AG04450 (cell line): ENCODE measurements around the gene ANKRD28. TPM values are rescaled to one million over a fixed set of nuclear protein-coding genes. Genes with fewer than 3 reads are reported as not detected.

Experiments
- CTCF ChIA-PET: fragments of 300-600, 350-600 bp; formaldehyde crosslinking; extraction: SDS; loops from one replicate; lab custom pipeline; 2022; ENCODE audit warnings: antibody characterized with exemption, inconsistent platforms; lab: Charles Lee
- POLR2A ChIA-PET: fragments of 350-600 bp; formaldehyde crosslinking; extraction: SDS; loops from one replicate; lab custom pipeline; 2021; ENCODE audit warnings: antibody characterized with exemption, inconsistent platforms; lab: Yijun Ruan, JAX
- DNase-seq: peaks from one replicate; pipeline ENCODE4 v3.0.0-alpha.2; 2011; ENCODE audit warnings: low read depth, low spot score
- H3K27ac ChIP-seq: one replicate; pipeline ENCODE4 v1.5.1; 2012; ENCODE audit warnings: low read depth, low read length, control low read depth
- H3K27me3 ChIP-seq: one replicate; pipeline ENCODE4 v1.6.0; 2012; ENCODE audit warnings: low read length; ENCODE audit not compliant: control insufficient read depth, insufficient read depth
- H3K4me3 ChIP-seq: 2 replicates; pipeline ENCODE4 v1.5.1; 2011; ENCODE audit warnings: mild to moderate bottlenecking, low read depth, low read length, control low read depth
- H3K9me3 ChIP-seq: 2 replicates; pipeline ENCODE4 v1.5.1; 2012; ENCODE audit warnings: low read length; ENCODE audit not compliant: control insufficient read depth, insufficient read depth
- CTCF ChIP-seq: IDR thresholded peaks from 2 replicates; pipeline ENCODE4 v1.5.1; 2011; ENCODE audit warnings: low read depth, low read length, control low read depth, inconsistent platforms
- polyA plus RNA-seq: library from polyadenylated mRNA; depleted of rRNA; stranded (reverse); fragments of >200 nt; gene quantifications from 2 replicates; pipeline ENCODE4 v1.2.3, GENCODE V29; 2011

The ANKRD28 gene
- polyA plus RNA-seq, 1 experiment = 134 TPM

GRCh38 chr3:15653321-15653720 lies 144.5 kb downstream of the ANKRD28 start:
- H3K27me3 ChIP-seq = no peaks in the 10 kb centered on the region
- peaks cover 26% of the 10 kb centered on the region for H3K9me3 ChIP-seq
- H3K4me3 ChIP-seq = no peak overlapping the region
- ChIA-PET POLR2A (no interaction called here), CTCF (interaction anchor here (1.1 kb wide), 1 partner anchor 23 kb away, joined by 3 read pairs; no protein-coding TSS in a partner anchor)
- no peak for TF ChIP-seq CTCF
- DNase-seq = no peak
- H3K27ac ChIP-seq = no peak overlapping the region

- Histone ChIP-seq H3K27ac (no peak overlapping the region), H3K9me3 (peaks cover 10% of the 10 kb centered on the region), H3K27me3 (no peaks in the 10 kb centered on the region), H3K4me3 (no peak overlapping the region)
- DNase-seq = no peak
- TF ChIP-seq CTCF = no peak
- ChIA-PET CTCF (no interaction called here), POLR2A (no interaction called here)
Measured at GRCh38 chr3:15651396-15651795, 146.4 kb downstream of the ANKRD28 start.

- Histone ChIP-seq H3K27me3 (no peaks in the 10 kb centered on the region), H3K4me3 (no peak overlapping the region), H3K9me3 (no peaks in the 10 kb centered on the region), H3K27ac (no peak overlapping the region)
- ChIA-PET POLR2A (interaction anchor here (0.6 kb wide), 1 partner anchor 68 kb away, joined by 4 read pairs; no protein-coding TSS in a partner anchor), CTCF (no interaction called here)
- TF ChIP-seq CTCF = no peak
- no peak for DNase-seq
Measured at GRCh38 chr3:15649858-15650257, 147.9 kb downstream of the ANKRD28 start.

- H3K27me3 ChIP-seq = no peaks in the 10 kb centered on the region
- no peaks in the 10 kb centered on the region for H3K9me3 ChIP-seq
- no peak overlapping the region for H3K4me3 ChIP-seq
- no peak overlapping the region for H3K27ac ChIP-seq
- DNase-seq = no peak
- ChIA-PET POLR2A (interaction anchor here (0.6 kb wide), 1 partner anchor 55 kb away, joined by 4 read pairs; no protein-coding TSS in a partner anchor), CTCF (no interaction called here)
- TF ChIP-seq CTCF = no peak
Measured at GRCh38 chr3:15649341-15649740, 148.4 kb downstream of the ANKRD28 start.

- ChIA-PET POLR2A (interaction anchor here (3.9 kb wide), 1 partner anchor 12 kb away, joined by 20 read pairs; no protein-coding TSS in a partner anchor), CTCF (no interaction called here)
- H3K4me3 ChIP-seq = peak overlapping the region; percentile 8; the same call in 1 of the 2 replicates
Measured at GRCh38 chr3:15647611-15648167, 150.1 kb downstream of the ANKRD28 start.

More at GRCh38 chr3:15647611-15648167, 150.1 kb downstream of the ANKRD28 start:
- no peaks in the 10 kb centered on the region for H3K9me3 ChIP-seq
- no peaks in the 10 kb centered on the region for H3K27me3 ChIP-seq
- TF ChIP-seq CTCF = no peak
- peak; percentile 90 for DNase-seq
- H3K27ac ChIP-seq = peak overlapping the region; percentile 97
